HG02798 (cell line): ENCODE results near the gene GCSH.

Source experiments
- ATAC-seq: cut with Tn5 transposase; IDR thresholded peaks from one replicate; pipeline ENCODE4 v1.9.1; 2021; ENCODE audit warnings: mild to moderate bottlenecking; ENCODE audit not compliant: unreplicated experiment, poor library complexity

GCSH gene

DNA sequence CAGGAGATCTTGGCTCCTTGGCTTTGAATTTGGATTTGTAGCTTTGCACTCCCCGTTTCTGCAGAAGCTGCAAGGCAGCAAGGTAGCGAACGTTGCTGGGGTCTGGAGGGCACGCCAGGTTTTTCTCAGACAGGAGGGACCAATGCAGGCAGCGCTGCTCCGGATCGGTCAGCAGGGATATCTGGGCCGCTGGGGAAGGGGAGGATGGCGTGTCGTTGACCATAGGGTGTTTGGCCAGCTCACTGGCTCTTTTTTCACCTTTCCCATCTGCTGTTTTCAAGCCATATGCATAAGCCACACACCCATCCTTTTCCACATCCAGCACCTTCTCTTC is 34.9 kb downstream of the GCSH start:
- no peak for ATAC-seq

DNA sequence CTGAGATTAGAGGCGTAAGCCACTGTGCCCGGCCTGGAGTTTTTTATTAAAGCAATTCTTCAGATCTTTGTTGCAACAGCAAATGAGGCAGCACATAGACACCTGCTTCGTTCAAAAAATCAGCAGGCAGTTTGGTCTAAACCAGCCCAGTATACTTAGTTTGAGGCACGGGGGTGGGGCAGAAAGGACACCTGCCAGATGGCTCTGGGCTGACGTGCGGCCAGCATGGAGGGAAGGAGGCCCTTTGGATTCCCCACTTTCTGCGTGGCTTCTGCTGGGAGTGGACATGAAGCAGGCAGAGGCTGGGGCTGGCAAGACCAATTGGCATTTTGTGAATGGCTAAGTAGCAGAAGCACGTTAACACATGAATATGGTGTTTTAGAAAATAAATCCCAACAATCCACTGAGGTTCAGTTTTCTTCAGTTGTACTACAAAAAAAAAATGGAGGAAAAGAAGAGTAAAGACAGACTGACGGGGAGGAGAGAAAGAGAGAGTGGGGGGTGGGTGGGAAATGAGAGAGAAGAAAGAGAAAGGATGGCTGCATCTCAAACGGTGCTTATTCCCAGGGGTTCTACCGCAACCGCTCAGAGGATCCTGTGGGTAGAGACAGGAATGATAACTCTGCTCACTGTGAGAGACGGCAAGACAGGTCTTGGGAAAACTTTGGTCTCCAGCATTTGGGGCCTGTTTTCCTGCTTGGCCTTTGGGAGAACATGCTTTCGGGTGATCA is 35.5 kb downstream of the GCSH start:
- no peak for ATAC-seq

DNA sequence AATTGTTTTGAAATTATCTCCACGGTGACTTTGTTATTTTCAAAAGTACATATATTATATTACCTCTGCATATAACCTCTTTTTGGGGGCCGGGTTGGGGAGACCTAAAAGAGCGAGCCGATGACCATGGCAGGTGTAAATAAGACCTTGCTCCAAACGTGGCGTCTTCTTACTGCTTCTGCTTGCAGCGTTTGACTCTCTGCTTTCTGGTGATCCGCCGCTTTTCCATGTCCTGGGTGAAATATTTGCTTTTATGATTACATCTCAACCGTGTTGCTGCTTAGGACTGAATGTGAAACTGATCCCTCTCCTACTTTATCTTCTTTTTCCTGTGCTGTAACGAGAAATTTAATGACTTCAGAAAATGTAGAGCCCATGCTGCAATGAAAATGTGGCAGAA is 42.4 kb downstream of the GCSH start:
- no peak for ATAC-seq

DNA sequence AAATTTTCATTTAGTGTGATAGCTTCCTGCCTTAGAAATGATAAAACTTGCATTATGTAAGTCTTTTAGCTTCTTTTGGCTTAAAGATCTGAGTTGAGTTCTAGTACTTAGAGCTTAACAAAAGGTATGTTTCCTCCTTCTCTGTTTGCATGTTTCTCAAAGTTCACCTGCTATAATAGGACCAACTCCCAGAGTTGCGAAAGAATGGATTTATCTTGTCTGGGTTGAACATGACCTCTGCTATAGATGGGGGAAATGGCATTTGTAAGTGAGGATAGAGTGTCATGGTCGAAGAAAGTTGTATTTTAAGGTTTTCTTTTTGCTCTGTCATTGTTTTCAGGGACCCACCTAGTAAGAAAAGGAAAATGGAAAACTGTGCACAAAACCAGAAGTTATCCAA is 53.4 kb downstream of the GCSH start:
- no peak for ATAC-seq

DNA sequence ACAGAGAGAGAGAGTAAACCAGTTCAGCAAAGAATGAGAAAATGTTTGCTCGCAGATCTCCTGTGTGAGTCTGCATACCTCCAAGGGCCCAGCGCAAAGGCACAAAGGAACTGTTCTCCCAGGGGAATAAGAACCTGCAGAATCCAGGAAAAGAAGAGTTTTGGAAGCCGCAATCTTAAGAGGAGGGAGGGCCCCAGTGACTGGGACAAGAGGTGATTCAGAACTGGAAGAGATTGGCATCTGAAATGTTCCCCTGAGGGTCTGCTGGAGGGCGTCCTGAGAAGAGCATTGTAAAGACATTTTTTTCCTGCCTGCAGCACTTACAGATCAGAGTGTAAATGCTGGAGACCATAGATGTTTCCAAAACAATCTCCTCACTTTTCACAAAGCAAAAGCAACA is 54.5 kb downstream of the GCSH start:
- ATAC-seq, result no peak

DNA sequence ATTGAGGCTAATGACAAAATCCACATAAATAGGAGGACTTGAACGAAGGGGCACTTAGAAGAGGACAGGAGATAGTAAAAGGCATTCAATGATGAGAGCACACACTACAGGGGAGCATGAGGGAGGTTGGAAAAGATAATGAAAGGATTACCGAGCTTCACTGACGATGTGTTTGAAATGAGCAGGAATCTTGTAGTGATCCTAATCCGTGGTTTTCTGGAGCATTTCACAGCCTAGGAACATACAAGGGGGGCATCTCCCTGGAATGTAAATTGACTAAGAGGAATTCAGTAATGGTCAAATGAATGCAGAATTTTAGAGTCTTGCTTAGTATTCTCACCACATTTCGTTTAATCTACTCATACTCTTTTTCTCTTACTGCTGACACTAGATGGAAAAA is 55.4 kb downstream of the GCSH start:
- ATAC-seq, result no peak

DNA sequence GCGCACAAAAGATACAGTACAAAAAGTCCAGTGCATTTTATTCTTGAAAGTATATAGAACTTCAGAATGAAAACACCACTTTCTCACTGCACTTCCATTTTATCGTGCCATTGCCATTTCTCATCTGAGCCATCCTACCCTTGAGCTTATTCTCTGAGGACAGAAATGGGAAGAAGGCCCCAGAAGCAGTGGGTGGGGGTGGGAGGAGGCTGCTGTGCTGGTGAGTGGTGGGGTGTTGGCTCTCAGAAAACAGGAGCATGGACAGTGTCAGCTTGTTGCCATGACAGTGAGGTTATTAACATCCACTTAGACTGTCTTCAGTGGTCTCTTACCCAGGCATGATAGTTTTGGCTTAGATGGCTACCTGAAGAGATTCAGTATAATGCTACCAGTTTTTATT is 56.1 kb downstream of the GCSH start:
- no peak for ATAC-seq

DNA sequence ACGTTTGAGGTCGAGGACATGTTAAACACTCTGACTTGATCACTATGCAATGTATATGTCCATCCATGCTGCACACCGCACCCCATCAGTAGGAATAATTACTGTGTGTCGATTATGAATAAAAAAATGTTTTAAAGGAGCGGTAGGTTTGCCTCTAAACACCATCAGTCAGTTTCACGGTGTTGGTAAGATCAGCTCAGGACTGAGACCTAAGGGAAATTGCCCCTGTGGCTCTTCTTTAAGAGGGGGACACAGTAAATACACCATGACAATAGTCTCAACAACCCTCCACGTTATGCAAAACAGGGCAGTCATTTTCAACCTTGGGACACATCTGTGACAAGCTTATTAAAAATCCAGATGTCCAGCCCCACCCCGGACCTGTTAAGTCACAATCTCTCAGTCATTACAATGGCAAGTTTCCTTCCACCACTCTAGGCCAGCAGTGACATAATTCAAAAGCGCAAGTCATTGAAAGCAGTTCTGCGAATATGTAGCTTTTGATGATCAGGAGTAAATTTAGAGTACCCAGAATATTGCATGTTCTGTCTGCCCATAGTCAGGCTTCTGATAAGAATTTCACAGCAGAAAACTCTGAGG is 59.3 kb downstream of the GCSH start:
- ATAC-seq, result no peak

DNA sequence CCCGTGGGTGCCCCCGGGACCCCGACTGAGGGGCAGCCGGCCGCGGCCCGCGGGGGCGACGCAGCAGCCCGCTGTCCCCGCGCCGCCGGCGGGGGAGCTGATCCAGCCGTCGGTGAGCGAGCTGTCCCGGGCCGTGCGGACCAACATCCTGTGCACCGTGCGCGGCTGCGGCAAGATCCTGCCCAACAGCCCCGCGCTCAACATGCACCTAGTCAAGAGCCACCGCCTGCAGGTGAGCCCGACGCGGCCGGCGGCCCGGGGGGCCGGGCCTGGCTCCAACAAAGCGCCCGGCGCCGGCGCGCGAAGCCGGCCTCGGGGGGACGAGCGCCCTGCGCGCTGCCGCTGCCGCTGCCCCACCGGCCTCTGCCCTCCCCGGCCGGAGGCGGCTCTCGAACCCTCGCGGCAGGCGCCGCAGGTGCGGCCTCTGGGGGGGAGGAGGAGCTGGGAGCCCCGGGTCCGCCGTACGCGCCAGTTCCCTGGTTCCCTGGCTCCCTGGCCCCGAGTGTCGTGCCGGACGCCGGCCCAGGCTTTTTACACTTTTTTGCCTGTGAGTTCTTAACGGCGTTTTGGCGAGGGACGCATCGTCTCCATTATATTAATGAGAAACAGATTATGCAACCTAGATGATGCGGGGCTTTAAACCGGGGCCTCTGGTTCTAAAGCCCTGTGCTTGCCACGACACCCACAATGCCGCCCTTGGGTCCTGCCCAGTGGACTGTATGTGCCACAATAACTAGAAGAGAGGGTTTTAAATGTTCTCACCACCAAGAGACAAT is 60.0 kb downstream of the GCSH start:
- peak; percentile 68 for ATAC-seq

DNA sequence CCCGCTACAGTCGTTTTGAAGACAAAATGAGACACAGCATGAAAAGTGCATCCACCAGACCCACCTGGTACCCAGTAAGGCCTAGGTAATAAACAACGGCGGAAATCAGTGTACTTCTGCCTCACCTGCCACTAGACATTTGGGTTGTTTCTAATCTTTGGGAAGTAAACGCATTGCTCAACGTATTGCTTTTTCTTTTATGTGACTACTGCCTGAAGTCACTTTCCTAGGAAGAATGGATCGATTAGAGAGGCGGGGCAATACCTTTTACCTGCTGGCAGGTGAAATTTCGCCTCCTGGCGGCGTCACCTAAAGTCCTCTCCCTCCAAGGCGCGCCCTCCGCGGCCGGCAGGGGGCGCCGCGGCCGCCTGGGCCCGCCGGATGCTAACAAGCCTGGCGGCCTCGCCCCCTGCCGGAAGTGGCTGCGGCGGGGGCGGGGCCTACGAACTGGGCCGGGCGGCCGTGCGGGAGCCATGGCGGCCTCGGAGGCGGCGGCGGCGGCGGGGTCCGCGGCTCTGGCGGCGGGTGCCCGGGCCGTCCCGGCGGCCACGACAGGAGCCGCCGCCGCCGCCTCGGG is 60.7 kb downstream of the GCSH start, which contains the start of gene ATMIN:
Gene ATMIN, plus strand, starts transcription at position 445 of the 577 bp plus-strand sequence. Its CDS starts 29 bp downstream, at position 474.
- ATAC-seq, result peak; percentile 92
